Activated CD4-positive, alpha-beta T cell treated with anti-CD3 and anti-CD28 coated beads for 48 hours (primary cell): Measurements from ENCODE around the gene C3orf22.
"Not testable (repeated sequence)": the region's sequence is repeated elsewhere in the genome, so short reads cannot be mapped to it uniquely, and the experiment has no call there.

Source experiments
- DNase-seq: peaks from one replicate; pipeline ENCODE4 v3.0.0-alpha.2; 2020

Gene C3orf22

GRCh38 chr3:126558336-126559071, at the start of gene C3orf22:
Gene C3orf22, minus strand, starts transcription at chr3:126558932. Its CDS starts 5,542 bp downstream, at chr3:126553390.
- DNase-seq = no peak

DNA sequence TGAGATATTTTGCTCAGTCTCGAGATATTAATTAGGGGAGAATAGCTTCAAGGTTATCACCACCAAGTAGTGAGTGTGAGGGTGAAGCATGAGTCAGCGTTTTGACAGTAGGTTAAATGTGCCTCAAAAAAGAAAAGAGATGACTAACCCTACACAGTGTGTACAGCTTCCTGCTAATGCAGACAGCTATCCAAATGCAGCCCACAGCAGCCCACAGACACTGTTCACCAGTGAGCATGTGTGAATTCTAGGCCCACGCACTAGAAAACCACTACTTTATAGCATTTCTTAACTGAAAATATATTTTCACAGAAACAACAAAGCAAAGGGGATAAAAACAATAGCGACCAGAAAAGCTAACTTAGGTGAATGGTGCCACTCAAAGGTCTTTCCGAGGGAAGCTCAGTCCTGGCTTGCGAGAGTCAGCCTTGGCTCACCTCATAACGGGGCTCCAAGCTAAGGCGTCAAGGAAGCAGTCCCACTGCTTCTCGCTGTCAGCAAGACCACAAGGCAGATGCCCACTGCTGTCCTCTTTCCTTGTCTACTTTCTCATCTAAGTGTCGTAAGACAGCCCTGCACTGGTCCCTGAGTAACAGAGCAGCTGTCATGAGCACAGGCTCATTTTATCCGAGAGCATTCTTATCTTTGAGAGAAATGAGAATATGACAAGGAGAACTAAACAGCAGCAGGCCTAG, 48.6 kb upstream of the C3orf22 start:
- DNase-seq = peak; percentile 18

DNA sequence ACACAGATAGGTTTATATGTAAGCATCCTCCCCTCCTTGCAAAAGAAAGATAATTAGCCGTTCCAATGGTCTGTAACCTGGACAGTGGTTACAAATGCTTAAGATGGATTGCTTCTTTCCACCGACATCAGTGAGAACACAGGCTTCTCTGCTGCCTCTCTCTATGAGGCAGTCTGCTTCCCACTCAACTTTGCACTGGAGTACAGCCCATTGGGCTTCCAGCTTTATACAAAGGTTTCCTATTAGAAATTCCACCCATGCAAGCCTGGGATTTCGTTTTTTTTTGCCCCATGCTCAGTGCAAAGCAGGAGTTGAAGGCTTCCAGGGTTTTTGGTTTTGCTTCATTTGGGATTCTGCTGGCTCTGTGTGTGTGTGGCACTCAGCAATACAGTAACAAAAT, 47.3 kb upstream of the C3orf22 start:
- DNase-seq = no peak

GRCh38 chr3:126604691-126605090, 46.0 kb upstream of the C3orf22 start:
- no peak for DNase-seq

- DNase-seq = no peak
Measured at GRCh38 chr3:126599101-126599500, 40.4 kb upstream of the C3orf22 start.

DNA sequence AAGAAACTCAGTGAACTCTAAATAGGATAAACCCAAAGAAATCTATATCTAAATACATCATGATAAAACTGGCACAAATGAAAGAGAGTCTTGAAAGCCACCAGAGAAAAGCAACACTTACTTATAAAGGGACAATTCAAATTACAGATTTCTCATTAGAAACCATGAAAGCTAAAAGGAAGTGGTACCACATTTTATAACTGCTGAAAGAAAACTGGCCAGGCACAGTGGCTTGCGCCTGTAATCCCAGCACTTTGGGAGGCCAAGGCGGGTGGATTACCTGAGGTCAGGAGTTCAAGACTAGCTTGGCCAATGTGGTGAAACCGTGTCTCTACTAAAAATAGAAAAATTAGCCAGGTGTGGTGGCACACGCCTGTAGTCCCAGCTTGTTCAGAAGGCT, 36.7 kb upstream of the C3orf22 start:
- DNase-seq = not testable (repeated sequence)

DNA sequence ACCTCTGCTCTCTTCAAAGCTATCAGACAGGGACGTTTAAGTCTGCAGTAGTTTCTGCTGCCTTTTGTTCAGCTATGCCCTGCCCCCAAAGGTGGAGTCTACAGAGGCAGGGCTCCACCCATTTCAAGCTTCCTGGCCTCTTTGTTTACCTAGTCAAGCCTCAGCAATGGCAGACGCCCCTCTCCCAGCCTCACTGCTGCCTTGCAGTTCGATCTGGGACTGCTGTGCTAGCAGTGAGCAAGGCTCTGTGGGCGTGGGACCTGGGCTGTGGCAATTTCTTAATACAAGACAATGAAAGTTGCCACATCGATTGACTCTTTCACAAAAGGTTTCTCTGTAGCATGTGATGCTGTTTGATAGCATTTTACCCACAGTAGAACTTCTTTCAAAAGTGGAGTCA, 32.8 kb upstream of the C3orf22 start:
- not testable (repeated sequence) for DNase-seq

DNA sequence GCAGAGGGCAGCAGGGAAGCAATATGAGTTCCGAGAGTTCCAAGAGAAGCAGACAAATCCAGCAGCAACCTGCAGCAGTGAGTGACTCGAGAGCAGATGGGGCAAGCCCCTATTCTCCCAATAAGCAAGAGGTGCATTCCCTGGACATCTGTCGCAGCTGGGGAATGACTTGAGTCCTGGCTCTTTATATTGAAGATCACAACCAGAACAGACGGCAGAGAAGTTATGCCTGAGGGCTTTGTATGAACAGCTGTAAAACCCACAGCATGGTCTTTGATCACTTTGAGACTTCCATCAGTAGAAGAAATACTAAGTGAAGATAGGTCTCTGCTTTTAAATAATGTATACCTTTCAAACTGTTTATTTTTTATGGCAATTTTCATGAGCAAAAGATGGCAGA, 23.6 kb upstream of the C3orf22 start:
- no peak for DNase-seq

- DNase-seq = no peak
Measured at GRCh38 chr3:126581569-126581968, 22.8 kb upstream of the C3orf22 start.

DNA sequence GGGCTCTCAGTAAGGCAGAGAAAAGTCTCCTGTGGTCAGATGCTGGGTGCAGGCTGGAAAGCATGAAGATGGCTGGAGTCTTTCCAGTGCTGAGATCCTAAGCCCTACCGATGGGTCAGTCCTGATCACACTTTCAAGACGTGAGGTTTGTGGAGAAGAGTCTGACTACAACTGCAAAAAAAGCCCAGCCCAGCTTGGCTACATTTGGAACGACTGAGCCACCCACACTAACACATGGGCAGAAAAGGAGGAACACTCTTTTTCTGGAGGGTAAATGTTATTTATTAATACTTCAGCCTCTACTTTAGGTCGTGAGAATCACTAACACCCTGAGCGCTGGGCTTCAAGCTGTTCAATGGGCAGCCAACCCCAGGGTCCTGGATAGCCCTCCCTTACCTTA, 22.0 kb upstream of the C3orf22 start:
- no peak for DNase-seq

- no peak for DNase-seq
Measured at GRCh38 chr3:126578702-126579101, 20.0 kb upstream of the C3orf22 start.

GRCh38 chr3:126577261-126577660, 18.5 kb upstream of the C3orf22 start:
- DNase-seq = no peak

GRCh38 chr3:126573492-126574117, 14.9 kb upstream of the C3orf22 start:
- no peak for DNase-seq

DNA sequence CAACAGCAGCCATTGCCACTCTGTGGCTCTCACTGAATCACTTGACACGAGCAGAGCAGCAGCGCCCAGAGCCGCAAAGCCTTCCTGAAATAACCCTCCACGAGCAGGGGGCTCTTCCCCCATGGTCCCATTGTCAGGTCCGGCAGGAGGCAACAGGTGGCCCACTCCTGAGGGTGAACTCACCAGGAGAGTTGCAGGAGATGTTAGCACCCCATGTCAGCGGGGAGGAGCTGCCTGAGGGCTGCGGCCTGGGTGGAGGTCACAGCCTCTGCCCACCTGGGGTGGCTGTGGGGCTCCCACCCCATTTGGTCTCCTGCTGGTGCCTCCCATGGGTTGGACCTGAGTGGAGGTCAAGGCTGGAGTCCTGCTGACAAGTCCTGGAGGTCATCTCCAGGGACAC, 12.3 kb upstream of the C3orf22 start:
- no peak for DNase-seq

DNA sequence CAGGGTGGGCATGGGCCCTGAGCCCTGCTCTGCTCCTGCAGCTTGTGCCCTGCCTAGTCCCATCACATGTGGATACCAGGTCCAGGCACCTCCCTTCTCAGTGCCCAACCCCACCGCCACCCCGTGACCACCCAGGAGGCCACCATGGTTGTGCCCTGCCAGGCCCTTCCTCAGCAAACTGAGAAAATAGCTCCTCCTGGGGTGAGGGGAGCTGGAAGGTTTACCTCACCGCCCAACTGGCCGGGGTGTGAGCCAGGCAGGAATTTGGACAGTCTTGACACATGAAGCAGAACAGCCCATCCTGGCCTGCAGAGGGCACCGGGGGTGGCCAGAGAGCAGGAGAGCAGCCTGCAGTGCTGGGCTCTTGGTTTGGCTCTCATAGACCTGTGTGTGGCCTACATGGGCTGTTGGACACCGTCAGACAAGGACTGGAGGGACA, 11.4 kb upstream of the C3orf22 start:
- DNase-seq = no peak

DNA sequence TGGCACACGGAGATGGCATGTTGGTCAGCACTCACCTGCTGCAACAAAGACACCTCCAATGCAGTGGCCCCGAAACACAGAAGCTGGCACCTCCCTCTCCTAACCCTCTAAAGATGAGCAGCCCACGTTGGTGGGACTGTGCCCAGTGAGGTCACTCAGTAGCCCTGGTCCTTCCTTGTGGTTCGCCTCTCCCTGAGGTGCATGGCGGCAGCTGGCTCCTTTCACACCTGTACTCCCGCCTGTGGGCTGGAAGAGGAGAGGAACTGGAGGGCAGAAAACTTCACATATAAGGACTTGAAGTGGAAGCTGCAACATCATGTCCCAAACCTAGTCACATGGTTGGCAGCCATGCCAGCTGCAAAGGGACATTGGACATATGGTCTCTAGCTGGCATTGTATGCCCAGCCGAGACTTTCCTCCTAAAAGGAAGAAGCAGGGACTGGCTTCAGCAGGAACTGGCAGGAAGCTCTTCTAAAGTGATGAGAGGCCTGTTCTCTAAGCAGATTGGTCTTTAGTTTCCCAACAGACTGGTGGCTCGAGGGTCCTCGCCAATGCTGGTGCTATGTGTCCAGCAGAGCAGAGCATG, 10.8 kb upstream of the C3orf22 start:
- no peak for DNase-seq

DNA sequence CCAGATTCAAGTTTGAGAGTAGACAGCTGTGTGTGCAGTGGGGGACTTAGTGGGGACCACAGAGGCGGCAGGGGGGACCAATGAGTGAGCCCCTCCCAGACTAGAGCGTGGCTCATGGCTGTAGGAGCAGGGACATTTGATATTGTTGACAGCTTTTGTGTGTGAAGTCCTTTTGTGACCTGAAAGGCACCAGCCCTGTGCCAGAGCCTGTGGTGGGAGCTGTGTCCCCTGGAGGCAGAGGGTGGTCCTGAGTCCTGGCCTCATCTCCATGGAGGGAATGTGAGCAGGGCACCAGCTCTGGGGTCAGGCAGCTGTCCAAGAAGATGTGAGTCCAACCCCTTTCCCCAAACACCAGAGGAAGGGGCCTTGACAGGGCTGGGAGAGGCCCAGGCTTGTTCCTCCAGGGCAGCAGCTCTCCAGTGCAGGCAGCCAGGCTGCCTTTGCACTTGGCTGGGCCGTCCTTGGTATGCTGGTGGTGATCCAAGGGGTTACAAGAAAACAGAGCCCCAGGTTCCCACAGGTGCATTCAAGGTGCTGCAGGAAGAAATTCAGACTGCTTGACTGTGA, 10.1 kb upstream of the C3orf22 start:
- DNase-seq = no peak

DNA sequence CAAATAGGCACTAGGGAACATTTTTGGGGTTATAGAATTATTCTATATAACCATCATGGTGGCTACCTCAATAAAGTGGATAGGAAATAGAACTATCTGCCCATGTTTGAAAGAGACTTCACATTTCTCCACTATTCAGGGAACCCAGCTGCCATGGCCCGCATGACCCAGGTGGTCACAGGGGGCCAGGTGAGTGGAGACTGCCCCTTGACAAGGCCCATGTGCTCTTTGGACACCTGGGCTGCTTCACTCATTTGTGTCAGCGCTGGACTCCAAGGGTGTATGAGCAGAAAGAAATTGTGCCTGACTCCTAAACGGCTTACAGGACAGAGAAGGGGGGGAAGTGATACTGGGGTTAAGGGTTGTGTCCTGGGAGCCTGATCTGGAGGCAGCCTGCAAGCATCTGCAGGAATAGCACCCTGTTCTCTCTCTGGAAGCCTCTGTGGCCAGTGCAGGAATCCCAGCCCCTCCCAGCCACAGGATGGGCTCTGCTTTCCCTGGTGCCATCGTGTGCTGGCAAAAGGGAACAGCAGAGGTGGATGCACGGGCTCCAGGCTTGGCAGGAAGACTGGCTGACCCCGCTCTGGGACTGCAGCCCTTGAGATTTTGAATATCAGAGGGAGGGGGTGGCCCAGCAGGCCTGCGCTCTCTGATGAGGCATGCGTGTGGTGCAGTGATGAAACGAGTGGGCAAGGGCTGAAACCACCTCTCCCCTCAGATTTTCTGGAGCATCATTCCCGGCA, 9.1 kb upstream of the C3orf22 start:
- DNase-seq = no peak

- DNase-seq = no peak
Measured at GRCh38 chr3:126562737-126563276, 4.1 kb upstream of the C3orf22 start.

- DNase-seq = no peak
Measured at GRCh38 chr3:126557761-126558160, 971 bp downstream of the C3orf22 start.

DNA sequence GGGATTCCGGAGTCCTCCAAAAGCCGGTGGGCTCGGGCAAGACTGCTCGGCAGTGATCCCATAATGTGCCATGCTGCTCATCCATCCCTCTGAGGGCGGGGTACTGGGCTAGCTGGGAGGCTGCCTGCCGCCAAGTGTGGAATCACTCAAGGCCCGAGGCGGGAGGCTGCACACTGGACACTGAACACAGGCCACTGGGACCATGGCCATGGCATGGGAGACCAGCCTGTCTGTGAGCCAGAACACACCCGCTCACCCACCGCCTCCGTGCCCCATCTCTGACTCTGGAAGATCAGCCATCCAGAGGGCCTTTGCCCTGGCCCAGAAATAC, 1.4 kb downstream of the C3orf22 start:
- DNase-seq = no peak

GRCh38 chr3:126556637-126557414, 1.9 kb downstream of the C3orf22 start:
- no peak for DNase-seq
